SKM-1 (cell line): ENCODE measurements around the gene HHAT.

Experiments
- DNase-seq: peaks from one replicate; lab custom pipeline; 2025; ENCODE audit not compliant: unreplicated experiment; lab: John Stamatoyannopoulos, UW

Gene HHAT

GRCh38 chr1:210313046-210313595 is 15.6 kb upstream of the HHAT start:
- DNase-seq = no peak

DNA sequence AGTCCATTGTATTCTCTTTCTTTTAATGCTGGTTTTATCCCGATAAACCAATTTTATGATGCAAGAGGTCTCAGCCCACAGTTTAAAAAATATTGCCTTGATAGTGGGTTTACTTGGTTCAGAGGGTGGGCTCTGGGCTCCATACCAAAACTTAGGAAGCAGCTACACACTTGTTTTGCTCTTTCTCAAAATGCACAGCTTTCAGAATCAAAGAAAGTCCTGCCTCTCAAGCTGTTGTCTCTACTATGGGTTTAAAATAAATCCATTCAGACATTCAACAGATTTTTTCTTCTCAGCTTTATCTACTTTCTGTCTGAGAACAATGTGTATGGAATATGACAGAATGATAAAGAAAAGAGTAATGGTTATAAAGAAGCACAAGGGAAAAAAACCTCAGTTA is 14.8 kb upstream of the HHAT start:
- DNase-seq = no peak

DNA sequence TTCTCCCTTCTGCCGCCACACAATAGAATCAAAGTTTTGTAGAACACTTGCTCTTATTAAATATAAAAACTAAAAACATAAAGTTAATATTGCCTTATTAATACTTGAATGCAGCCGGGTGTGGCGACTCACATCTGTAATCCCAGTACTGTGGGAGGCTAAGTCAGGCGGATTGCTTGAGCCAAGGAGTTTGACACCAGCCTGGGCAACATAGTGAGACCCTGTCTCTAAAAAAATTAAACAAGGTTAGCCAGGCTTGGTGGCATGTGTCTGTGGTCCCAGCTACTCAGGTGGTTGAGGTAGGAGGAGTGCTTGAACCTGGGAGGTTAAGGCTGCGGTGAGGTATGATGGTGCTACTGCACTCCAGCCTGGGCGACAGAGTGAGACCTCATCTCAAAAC is 13.2 kb upstream of the HHAT start:
- no peak for DNase-seq

- DNase-seq = no peak
These were observed 7.6 kb upstream of the HHAT start for GRCh38 chr1:210321131-210321530.

DNA sequence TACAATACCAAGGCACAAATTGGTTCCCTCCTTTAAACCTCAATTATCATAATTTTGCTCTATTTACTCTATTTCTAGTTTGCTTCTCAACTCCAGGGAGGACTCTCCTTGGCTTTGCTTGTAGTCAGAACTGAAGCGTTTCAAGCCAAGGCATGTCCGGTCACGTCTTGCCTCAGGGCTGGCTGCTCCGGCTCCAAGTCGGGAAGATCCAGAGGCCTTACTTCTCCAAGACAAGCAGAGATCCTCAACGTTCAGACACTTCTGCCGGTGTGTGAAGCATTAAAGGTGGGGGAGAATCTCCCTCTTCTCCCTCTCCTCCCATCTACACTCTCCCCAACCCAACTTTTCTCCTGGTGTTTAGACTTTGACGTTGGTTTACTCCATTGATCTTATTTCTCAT is 7.2 kb upstream of the HHAT start:
- DNase-seq = no peak

- DNase-seq = no peak
These were observed 4.7 kb upstream of the HHAT start for GRCh38 chr1:210323957-210324356.

GRCh38 chr1:210325026-210325670 is 3.6 kb upstream of the HHAT start:
- no peak for DNase-seq

DNA sequence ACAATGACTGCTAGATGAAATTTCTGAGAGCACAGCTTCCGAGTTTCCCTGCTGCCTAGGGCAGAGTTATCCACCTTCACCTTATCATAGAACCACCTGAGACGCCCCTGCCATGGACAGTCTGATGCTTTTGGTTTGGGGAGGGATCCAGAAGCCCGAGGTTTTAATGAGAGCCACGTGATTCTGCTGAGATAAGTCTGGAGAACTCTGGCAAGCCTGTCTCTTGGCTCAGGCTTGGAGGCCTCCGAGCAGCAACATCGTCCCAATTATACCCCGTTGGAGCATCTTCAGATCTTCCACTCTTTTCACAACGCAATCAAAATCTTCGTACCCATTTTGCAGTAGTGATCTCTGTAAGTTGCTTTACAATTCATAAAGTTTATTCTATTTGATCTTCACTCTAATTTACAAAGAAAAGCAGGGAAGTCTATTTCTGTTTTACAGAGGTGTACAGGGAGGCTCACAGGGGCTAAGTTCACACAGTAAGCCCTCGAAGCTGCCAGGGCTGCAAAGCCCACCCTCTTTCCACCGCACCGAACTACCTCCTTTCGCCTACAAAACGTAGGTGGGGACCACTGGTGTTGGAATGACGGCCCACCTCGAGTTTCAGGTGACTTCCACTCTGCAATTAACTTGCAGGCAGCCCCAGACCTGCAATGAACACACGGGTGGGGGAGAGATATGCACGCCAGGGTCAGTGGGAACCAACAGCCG is 513 bp upstream of the HHAT start:
- DNase-seq = no peak

- no peak for DNase-seq
These were observed 1.7 kb downstream of the HHAT start for GRCh38 chr1:210330279-210330866.

DNA sequence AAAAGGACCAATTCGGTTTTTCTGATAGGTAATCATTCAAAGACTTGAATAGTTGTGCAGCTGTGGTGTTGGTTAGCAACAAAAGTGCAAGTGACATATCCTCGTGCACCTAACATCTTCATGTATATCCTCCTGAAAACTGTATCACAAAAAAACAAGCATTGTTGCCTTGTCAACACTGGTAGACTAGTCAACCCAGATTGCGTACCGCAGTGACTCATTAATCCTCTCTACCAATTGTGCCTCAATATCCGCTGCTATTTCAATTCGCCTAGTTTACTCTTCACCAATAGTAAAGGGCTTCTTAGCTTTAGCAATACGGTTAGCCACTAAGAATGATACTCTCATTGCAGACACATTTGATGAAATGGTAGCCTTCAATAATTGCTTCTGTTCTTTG is 3.5 kb downstream of the HHAT start:
- no peak for DNase-seq

DNA sequence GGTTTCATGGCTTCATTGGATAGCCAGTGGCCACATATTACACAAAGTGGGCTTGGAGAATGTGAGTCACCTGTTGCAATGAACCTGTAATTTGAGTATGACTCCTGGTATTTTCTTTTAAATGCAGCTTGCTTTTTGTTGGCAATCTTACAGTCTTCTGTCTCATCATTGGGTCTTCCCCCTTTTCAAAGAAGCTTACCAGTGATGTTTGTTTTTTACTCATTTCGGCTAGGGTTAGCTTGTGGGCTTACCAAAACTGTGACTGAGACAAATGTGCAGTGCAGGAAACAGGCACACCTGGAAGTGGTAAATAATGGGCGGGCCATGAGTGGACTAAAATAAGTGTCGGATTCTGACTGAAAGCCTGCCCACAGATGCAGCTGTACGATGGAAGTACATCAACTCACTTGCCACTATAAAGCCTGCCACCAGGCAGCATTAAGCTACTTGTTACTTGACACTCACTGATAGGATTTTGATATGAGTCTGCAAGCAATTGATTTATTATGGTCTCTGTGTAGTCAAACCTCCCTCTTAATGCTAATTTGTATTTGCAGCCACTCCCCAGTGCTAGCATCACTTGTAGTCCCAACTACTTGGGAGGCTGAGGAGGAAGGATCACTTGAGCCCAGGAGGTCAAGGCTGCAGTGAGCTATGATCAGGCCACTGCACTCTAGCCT is 4.2 kb downstream of the HHAT start:
- DNase-seq = no peak

- no peak for DNase-seq
These were observed 6.3 kb downstream of the HHAT start for GRCh38 chr1:210335001-210335400.

- DNase-seq = no peak
These were observed 7.7 kb downstream of the HHAT start for GRCh38 chr1:210336362-210336761.

DNA sequence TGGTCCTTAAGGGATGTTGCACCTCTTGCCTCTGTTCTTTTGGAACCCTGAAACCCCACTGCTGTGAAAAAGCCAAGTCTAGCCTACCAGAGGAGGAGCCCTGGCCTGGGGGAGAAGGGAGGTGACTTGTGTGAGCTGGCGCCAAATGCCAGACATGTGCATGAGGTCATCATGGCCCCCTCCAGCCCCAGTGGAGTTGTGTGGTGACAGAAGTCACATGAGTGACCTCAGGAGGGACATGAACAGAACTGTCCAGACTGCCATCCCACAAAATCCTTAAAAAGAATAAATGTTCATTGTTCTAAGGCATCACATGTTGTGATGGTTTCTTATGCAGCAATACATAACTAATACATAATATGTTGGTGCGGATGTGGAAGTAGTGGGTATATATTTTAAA is 10.8 kb downstream of the HHAT start:
- no peak for DNase-seq

DNA sequence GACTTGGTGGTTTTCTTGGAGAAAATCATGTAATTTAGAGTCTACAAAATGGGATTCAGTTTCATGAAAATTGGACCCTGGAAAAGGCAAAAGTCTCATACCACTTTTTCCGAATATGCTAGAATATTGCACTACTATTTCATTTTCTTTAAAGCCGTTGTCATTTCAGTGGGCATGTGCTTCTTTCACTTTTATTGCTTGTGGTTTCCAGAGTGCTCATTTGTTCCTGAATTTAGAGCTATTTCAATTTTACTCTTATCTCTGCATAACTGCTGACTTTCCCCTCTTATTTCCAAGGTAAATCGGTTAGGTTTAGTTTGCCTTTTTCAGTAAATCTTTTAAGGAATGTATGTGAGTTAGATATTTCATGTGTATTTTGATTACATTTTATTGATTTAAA is 11.6 kb downstream of the HHAT start:
- DNase-seq = no peak

DNA sequence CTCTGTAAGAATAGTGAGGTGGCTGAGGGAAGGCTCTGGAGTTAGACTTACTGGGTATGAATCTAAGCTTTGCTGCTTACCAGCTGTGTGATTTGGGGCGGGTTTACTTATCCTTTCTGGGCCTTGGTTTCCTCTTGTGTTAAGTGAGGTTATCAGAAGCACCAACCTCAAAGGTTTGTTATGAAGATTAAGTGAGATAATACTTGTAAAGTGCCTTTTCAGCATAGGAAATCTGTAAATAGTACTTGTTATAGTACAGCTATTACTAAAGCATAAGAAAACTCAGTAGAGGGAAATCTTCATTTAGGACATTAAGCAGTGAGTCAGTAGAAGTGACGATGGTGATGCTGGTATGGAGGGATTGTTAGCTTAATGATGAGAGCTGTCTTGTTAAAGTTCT is 12.1 kb downstream of the HHAT start:
- no peak for DNase-seq

GRCh38 chr1:210342986-210343780 is 14.5 kb downstream of the HHAT start:
- no peak for DNase-seq

GRCh38 chr1:210344706-210345105 is 16.0 kb downstream of the HHAT start:
- peak; percentile 35 for DNase-seq

GRCh38 chr1:210347112-210347511 is 18.4 kb downstream of the HHAT start:
- DNase-seq = no peak

GRCh38 chr1:210351496-210351895 is 22.8 kb downstream of the HHAT start:
- DNase-seq = no peak

GRCh38 chr1:210352575-210352974 is 23.9 kb downstream of the HHAT start:
- DNase-seq = no peak
